Activated T-helper 17 cell treated with anti-CD3 and anti-CD28 coated beads, Interleukin-2, amount 50 U/mL, for 72 hours (primary cell): ENCODE results near the gene IGFBP5. TPM values are rescaled to one million over a fixed set of nuclear protein-coding genes. Genes with fewer than 3 reads are reported as not detected.
A peak's percentile ranks its signal among the peaks of the same experiment; 100 is the strongest.

Experiments
- ATAC-seq: fragments of 150-1000 bp; cut with Tn5 transposase; replicated peaks from 2 replicates; pipeline ENCODE4 v1.10.0; 2021; ENCODE audit warnings: mild to moderate bottlenecking, moderate library complexity
- H3K27ac Mint-ChIP-seq: one replicate; pipeline ENCODE4 v1.8.0; 2022; ENCODE audit warnings: mixed read lengths
- H3K27me3 Mint-ChIP-seq: one replicate; pipeline ENCODE4 v1.8.0; 2022; ENCODE audit warnings: mixed read lengths
- H3K36me3 Mint-ChIP-seq: one replicate; pipeline ENCODE4 v1.8.0; 2022; ENCODE audit warnings: low read depth, mild to moderate bottlenecking, mixed read lengths
- H3K4me1 Mint-ChIP-seq: one replicate; pipeline ENCODE4 v1.8.0; 2022; ENCODE audit warnings: mixed read lengths
- H3K4me3 Mint-ChIP-seq: one replicate; pipeline ENCODE4 v1.8.0; 2022; ENCODE audit warnings: mild to moderate bottlenecking, mixed read lengths
- H3K9me3 Mint-ChIP-seq: one replicate; pipeline ENCODE4 v1.8.0; 2022; ENCODE audit warnings: mixed read lengths
- total RNA-seq, 2 donors: library from RNA; stranded (reverse); gene quantifications; one replicate each; pipeline ENCODE4 v1.2.3, GENCODE V29; 2022

IGFBP5 gene
- total RNA-seq, 2 donors from 2014 or later, result not detected

DNA sequence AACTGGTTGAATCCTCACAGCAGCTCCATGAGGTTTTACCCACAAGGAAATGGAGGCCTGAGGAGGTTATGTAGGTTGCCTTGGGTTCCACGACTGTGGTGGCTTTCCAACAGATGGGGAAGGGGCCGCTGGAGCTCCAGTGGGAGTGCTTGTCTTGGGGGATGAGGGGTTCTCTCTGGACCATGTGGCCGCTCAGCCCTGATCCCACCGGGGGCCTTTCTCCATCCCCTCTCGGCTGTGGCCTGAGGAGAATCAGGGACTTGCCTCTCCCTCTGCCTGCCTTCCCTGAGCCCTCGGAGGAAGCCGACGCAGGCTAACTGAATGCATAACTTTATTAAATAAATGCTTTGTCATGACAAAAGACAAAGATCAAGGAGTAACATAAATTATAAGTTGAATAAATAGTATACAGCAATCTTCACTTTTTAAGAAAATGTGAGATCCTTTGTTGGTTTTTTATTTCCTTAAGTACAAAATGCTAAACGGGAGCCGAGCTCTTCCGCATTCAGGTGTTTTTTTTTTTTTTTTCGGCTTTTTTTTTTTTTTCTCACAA, 23.5 kb downstream of the IGFBP5 start:
- H3K4me1 Mint-ChIP-seq, result no peaks in the 10 kb centered on the region
- no peak overlapping the region for H3K4me3 Mint-ChIP-seq
- no peak for ATAC-seq
- H3K27me3 Mint-ChIP-seq, result peaks cover 30% of the 10 kb centered on the region
- H3K27ac Mint-ChIP-seq, result no peak overlapping the region
- H3K9me3 Mint-ChIP-seq, result no peaks in the 10 kb centered on the region
- H3K36me3 Mint-ChIP-seq, result no peaks in the 10 kb centered on the region

DNA sequence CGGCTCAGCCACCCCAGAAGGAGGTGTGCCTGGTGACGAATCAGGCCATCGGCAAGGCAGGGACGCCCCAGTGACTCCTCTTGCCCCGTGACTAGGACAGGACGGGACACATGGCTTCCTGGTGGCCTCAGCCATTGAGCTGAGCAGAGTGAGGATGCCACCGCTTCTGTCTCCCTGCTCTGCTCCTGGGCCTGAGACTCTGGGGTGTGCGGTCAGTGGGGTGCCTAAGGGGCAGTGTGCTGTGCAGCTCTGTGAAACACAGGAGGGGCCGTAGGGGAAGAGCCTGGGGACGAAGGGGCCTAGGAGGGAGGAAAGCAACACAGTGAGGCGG, 24.3 kb downstream of the IGFBP5 start:
- H3K36me3 Mint-ChIP-seq, result no peaks in the 10 kb centered on the region
- H3K27me3 Mint-ChIP-seq, result peaks cover 30% of the 10 kb centered on the region
- H3K9me3 Mint-ChIP-seq, result no peaks in the 10 kb centered on the region
- no peak overlapping the region for H3K27ac Mint-ChIP-seq
- H3K4me3 Mint-ChIP-seq, result no peak overlapping the region
- ATAC-seq, result no peak
- no peaks in the 10 kb centered on the region for H3K4me1 Mint-ChIP-seq

DNA sequence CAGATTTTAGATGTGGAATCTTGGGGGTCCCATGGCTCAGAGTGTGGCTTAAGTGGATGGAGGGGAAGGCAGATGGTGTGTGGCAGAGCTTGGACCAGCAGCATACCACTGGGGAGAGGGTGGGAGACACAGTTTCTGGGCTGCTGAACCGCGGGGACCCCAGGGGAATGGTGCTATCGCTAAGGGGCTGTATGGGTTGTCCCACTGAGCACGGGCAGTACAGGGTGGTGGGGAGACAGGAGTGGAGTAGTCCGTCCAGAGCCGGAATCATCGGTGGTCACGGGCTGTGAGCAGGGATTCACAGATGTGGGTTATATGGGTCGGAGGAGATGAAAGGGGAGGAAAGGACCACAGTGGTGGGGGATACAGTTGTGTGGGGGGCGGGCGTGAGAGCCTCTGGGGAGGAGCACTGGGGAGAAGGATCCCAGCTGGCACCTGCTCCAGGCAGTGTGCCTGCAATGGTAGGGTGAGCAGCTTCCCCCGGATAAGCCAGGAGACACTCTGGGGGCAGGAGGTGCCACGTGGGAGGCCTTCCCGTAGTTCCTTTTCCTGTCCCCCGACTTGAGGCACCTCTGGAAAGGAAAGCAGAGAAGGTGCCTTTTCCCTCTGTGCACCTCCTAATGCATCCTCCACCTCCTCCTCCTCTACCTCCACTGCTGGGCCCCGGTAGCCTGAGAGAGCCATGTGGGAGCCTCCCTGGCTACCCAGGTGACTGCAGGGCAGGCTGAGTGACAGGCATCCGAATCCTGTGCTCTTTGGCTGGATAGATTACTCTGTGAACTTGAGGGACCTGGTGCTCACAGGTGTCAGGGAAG, 24.9 kb downstream of the IGFBP5 start:
- ATAC-seq, result no peak
- Mint-ChIP-seq H3K9me3 (no peaks in the 10 kb centered on the region), H3K4me3 (no peak overlapping the region), H3K36me3 (no peaks in the 10 kb centered on the region), H3K27ac (no peak overlapping the region), H3K4me1 (no peaks in the 10 kb centered on the region), H3K27me3 (peaks cover 30% of the 10 kb centered on the region)

DNA sequence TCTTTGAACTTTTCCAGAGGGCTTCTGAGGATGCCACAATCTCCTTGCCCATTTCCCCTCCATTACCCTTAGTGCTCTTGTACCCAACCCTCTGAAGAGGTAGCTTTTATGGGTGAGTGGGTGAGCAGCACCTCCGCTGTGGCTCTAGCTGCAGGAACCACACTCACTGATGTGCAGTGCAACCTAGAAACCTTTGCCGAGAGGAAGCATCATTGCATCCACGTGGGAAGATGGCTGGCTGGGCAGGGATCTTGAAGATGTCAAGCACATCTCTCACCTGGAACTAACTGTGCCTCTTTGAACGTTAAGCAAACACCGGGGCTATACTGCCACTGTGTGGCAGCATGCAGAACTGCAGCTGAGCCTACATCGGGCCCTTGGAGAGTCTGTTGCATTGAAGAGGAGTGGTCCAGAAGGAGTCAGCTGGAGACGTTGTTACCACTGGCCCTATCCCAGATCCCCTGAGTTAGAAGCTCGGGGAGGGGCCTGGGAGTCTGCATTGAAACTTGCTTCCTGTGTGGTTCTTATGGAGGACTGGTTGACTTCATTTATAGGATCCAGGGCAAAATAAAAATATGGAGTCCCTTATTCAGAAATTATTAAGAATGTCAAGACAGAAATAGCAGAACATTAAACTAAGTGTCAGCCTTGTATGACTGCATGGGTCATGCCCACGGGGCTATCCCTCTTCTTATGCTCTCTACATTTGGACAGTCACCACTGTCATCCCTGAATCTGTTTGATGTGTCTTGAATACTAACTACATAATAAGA, 28.7 kb downstream of the IGFBP5 start:
- no peak overlapping the region for H3K27ac Mint-ChIP-seq
- ATAC-seq, result peak; percentile 82
- peaks cover 26% of the 10 kb centered on the region for H3K27me3 Mint-ChIP-seq
- H3K36me3 Mint-ChIP-seq, result no peaks in the 10 kb centered on the region
- H3K9me3 Mint-ChIP-seq, result no peaks in the 10 kb centered on the region
- no peaks in the 10 kb centered on the region for H3K4me1 Mint-ChIP-seq
- H3K4me3 Mint-ChIP-seq, result no peak overlapping the region

DNA sequence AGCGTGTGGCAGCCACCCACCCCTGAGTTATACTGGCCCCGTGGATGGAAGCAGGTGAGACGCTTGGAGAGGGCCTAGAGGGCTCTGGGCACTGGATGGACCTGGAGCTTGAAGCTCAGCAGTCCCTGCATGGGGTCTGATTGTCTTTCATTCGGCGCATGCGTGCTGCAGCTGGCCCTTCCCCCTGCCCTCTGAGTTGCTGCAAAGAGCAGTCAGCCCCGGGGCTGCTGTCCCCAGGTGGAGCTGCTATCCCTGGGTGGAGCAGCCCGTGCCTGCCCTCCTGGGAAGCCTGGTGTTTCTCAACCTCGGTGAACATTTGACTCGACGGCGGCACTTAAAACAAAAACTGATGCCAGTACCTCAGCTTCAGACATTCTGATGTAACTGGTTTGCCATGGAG, 29.6 kb downstream of the IGFBP5 start:
- H3K36me3 Mint-ChIP-seq, result no peaks in the 10 kb centered on the region
- peaks cover 26% of the 10 kb centered on the region for H3K27me3 Mint-ChIP-seq
- H3K9me3 Mint-ChIP-seq, result no peaks in the 10 kb centered on the region
- no peaks in the 10 kb centered on the region for H3K4me1 Mint-ChIP-seq
- no peak for ATAC-seq
- no peak overlapping the region for H3K4me3 Mint-ChIP-seq
- H3K27ac Mint-ChIP-seq, result no peak overlapping the region

DNA sequence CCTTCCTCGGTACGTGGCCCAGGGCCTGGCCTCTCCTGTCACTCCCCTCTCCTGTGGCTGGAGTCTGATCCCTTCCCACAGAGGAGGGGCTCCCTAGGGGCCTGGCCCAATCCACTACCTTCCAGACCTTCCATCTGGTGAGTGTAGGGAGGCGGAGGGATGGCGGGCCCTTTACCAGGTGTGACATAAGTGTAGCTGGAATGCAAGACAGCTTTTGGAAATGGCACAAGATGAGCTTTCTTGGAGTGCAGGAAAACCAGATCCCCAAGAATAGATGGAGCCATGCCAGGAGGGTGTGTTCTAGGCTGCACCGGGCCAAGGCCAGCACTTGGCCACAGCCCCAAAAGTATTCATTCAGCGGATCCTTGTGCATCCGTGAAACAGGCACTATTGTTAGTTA, 30.1 kb downstream of the IGFBP5 start:
- H3K27ac Mint-ChIP-seq, result no peak overlapping the region

DNA sequence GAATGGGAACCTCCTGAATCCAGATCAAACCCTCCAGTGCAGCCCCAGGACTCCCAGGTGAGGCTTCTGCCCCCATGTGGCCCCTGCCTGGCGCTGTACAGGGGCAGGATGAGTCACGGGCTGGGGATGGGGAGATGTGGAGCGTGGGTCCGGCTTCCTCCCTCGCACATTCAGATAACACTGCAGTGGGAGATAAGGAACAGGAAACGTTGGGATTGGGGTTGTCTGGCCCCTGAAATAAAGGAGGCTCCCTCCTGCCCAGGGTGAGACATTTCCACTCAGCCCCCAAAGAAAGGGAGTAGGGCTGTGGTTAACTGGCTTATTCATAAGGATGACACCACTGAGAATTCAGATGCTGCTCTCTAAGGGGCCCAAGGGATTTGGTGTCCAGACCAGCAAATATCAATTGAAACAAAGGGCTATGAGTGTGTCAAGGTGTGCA, 30.7 kb downstream of the IGFBP5 start:
- no peaks in the 10 kb centered on the region for H3K4me1 Mint-ChIP-seq
- H3K36me3 Mint-ChIP-seq, result no peaks in the 10 kb centered on the region
- no peak overlapping the region for H3K4me3 Mint-ChIP-seq
- peaks cover 17% of the 10 kb centered on the region for H3K27me3 Mint-ChIP-seq
- H3K9me3 Mint-ChIP-seq, result no peaks in the 10 kb centered on the region
- no peak for ATAC-seq
- no peak overlapping the region for H3K27ac Mint-ChIP-seq

More for the DNA sequence above, 30.1 kb downstream of the IGFBP5 start:
- Mint-ChIP-seq H3K36me3 (no peaks in the 10 kb centered on the region), H3K27me3 (peaks cover 23% of the 10 kb centered on the region), H3K9me3 (no peaks in the 10 kb centered on the region), H3K4me1 (no peaks in the 10 kb centered on the region), H3K4me3 (no peak overlapping the region)
- ATAC-seq, result no peak

DNA sequence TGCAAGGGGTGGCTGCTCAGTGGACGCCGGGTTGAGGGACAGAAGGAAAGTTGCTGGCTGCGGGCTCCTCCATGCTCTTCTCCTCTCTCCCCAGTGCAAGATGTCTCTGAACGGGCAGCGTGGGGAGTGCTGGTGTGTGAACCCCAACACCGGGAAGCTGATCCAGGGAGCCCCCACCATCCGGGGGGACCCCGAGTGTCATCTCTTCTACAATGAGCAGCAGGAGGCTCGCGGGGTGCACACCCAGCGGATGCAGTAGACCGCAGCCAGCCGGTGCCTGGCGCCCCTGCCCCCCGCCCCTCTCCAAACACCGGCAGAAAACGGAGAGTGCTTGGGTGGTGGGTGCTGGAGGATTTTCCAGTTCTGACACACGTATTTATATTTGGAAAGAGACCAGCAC, 31.5 kb downstream of the IGFBP5 start:
- ATAC-seq, result no peak
- no peaks in the 10 kb centered on the region for H3K9me3 Mint-ChIP-seq
- no peak overlapping the region for H3K4me3 Mint-ChIP-seq
- H3K4me1 Mint-ChIP-seq, result no peaks in the 10 kb centered on the region
- H3K36me3 Mint-ChIP-seq, result no peaks in the 10 kb centered on the region
- H3K27ac Mint-ChIP-seq, result no peak overlapping the region
- peaks cover 9% of the 10 kb centered on the region for H3K27me3 Mint-ChIP-seq

DNA sequence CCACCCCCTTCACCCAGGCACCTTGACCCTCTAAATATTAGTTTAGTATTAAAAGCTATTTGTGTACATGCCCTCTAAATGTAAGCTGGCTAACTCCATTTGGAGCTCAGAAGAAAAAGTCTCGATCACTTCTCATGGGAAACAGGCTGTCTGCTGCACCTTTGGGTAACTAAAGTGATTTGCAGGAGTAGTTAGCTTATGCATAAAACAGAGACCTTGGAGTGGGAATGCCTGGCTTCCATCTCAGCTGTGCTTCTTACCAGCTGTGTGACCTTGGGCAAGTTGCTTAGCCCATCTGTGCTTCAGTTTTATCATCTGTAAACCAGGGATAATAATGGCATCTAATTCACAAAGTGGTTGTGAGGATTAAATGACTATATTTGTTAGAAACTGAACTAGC, 32.2 kb downstream of the IGFBP5 start:
- Mint-ChIP-seq H3K4me1 (no peaks in the 10 kb centered on the region), H3K27ac (no peak overlapping the region), H3K36me3 (no peaks in the 10 kb centered on the region), H3K4me3 (no peak overlapping the region), H3K9me3 (no peaks in the 10 kb centered on the region), H3K27me3 (peaks cover 6% of the 10 kb centered on the region)
- no peak for ATAC-seq

DNA sequence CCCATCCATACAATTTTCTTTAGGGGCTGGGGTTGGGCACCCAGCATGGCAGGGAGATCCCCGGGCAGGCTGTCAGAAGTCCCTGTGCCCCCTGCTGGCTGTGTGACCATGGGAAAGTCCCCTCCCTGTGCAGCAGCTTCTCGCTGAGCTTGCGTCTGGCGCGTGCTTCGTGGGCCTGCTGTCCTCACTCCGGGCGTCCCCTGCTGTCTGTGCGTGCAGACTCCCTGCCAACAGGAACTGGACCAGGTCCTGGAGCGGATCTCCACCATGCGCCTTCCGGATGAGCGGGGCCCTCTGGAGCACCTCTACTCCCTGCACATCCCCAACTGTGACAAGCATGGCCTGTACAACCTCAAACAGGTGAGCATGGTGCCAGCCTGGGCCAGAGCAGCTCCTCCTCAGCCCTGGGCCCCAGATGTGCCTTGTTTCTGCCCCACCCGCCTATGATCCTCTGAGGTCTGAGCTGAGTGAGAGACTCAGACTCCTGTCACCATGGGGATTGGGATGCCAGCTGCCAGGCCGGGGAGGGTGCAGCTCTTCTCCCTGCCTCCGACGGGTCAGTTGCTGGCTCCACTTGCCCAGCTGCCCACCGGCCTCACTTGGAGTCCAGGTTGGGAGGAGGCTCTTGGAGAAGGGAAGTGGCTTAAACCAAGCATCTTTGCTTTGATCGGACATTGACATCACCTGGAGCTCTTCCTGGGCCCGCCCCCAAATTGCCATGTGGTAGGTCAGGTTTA, 33.5 kb downstream of the IGFBP5 start:
- Mint-ChIP-seq H3K27me3 (peaks cover 5% of the 10 kb centered on the region), H3K27ac (no peak overlapping the region), H3K4me1 (no peaks in the 10 kb centered on the region), H3K4me3 (no peak overlapping the region), H3K36me3 (no peaks in the 10 kb centered on the region), H3K9me3 (no peaks in the 10 kb centered on the region)
- no peak for ATAC-seq

DNA sequence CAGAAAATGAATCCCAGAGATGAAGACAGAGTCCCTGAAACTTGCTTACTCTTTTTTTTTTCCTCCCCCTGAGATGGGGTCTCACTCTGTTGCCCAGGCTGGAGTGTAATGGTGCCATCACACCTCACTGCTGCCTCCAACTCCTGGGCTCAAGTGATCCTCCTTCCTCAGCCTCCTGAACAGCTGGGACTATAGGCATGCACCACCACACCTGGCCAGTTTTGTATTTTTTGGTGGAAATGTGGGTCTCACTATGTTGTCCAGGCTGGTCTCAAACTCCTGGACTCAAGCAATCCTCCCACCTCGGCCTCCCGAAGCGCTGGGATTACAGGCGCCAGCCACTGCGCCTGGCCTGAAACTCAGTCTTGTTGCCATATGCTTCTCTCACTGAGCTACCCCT, 34.3 kb downstream of the IGFBP5 start:
- H3K4me1 Mint-ChIP-seq, result no peaks in the 10 kb centered on the region
- H3K9me3 Mint-ChIP-seq, result no peaks in the 10 kb centered on the region
- no peak overlapping the region for H3K27ac Mint-ChIP-seq
- H3K4me3 Mint-ChIP-seq, result no peak overlapping the region
- no peak for ATAC-seq
- no peaks in the 10 kb centered on the region for H3K36me3 Mint-ChIP-seq
- H3K27me3 Mint-ChIP-seq, result peaks cover 5% of the 10 kb centered on the region

DNA sequence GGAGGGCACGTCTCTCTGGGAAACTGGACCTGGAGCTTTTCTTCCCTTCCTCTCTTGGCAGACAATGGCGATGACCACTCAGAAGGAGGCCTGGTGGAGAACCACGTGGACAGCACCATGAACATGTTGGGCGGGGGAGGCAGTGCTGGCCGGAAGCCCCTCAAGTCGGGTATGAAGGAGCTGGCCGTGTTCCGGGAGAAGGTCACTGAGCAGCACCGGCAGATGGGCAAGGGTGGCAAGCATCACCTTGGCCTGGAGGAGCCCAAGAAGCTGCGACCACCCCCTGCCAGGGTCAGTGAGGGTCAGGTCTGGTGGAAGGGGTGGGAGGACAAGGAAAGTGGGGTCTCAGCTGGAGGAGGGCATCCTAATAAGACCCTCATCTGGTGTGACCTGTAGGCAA, 34.9 kb downstream of the IGFBP5 start:
- ATAC-seq, result no peak
- no peak overlapping the region for H3K4me3 Mint-ChIP-seq
- H3K27me3 Mint-ChIP-seq, result peaks cover 5% of the 10 kb centered on the region
- no peaks in the 10 kb centered on the region for H3K4me1 Mint-ChIP-seq
- H3K9me3 Mint-ChIP-seq, result no peaks in the 10 kb centered on the region
- H3K27ac Mint-ChIP-seq, result no peak overlapping the region
- no peaks in the 10 kb centered on the region for H3K36me3 Mint-ChIP-seq

DNA sequence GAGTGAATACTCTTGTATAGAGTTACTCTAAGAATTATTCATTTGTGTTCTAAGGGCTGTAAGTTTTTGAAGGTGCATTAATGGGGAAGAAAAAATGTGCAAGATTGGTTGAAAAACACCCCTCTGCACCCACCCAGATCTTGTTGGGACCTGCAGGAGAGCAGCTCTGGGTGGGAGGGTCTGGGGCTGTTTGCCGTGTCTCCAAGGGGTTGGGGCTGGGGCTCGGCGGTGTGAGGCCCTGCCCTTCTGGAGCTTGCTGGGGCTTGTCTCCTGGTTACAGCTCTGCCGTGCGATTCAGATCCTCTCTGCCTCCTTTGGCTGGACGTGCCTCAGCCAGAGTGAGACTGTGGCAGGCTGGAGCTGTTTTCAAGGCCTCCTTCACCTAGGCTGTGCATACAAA, 36.1 kb downstream of the IGFBP5 start:
- no peak for ATAC-seq
- Mint-ChIP-seq H3K27me3 (peaks cover 5% of the 10 kb centered on the region), H3K27ac (no peak overlapping the region), H3K4me3 (no peak overlapping the region), H3K9me3 (no peaks in the 10 kb centered on the region), H3K4me1 (no peaks in the 10 kb centered on the region), H3K36me3 (no peaks in the 10 kb centered on the region)

DNA sequence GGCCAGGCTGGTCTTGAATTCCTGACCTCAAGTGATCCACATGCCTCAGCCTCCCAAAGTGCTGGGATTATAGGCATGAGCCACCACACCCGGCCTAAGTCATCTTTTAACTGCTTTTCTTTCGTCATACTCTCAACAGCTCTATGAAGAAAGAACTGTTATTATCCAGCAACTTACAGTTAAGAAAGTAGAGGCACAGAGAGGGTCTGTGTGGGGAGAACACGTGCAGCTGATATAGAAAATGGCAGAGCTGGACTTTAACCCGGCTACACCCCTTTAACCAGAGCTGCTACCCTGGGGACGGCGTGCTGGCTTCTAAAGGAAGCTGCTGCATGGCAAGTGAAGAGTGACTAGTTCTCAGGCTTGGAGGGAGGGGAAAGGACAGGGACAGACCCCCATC, 36.6 kb downstream of the IGFBP5 start:
- no peaks in the 10 kb centered on the region for H3K9me3 Mint-ChIP-seq
- ATAC-seq, result no peak
- no peak overlapping the region for H3K4me3 Mint-ChIP-seq
- H3K36me3 Mint-ChIP-seq, result no peaks in the 10 kb centered on the region
- no peaks in the 10 kb centered on the region for H3K4me1 Mint-ChIP-seq
- peaks cover 5% of the 10 kb centered on the region for H3K27me3 Mint-ChIP-seq
- H3K27ac Mint-ChIP-seq, result no peak overlapping the region
